Right lobe of liver (tissue), 6 donors: Measurements from ENCODE around the gene ISY1. TPM values are rescaled to one million over a fixed set of nuclear protein-coding genes. Genes with fewer than 3 reads are reported as not detected.
A peak's percentile ranks its signal among the peaks of the same experiment; 100 is the strongest.

Source experiments
- ATAC-seq, 4 donors: fragments of 200-7000 bp; cut with Tn5 transposase; one replicate each; pipeline ENCODE4 v1.9.1; 2020; ENCODE audit warnings: mild to moderate bottlenecking in 4 of 4, moderate library complexity in 4 of 4
- DNase-seq, 3 donors: peaks; one replicate each; pipeline ENCODE4 v3.0.0-alpha.2; 2020
- H3K27ac ChIP-seq, 3 donors: fragments of 200-600 bp; one replicate each; pipeline ENCODE4 v1.8.0; 2022
- H3K27me3 ChIP-seq, 2 donors: fragments of 200-600 bp; one replicate each; pipeline ENCODE4 v1.8.0; 2022
- H3K36me3 ChIP-seq, 4 donors: fragments of 200-600 bp; sonication (generic) in 1 of 4; one replicate each; pipeline versions ENCODE4 v1.5.1 to v1.8.0; 2017 to 2022; ENCODE audit warnings: control low read depth in 1 of 4
- H3K4me1 ChIP-seq, 4 donors: fragments of 200-600 bp; sonication (generic) in 1 of 4; one replicate each; pipeline versions ENCODE4 v1.5.1 to v1.8.0; 2017 to 2022; ENCODE audit warnings: control low read depth in 1 of 4
- H3K4me3 ChIP-seq, 3 donors: fragments of 200-600 bp; one replicate each; pipeline ENCODE4 v1.8.0; 2022
- H3K9me3 ChIP-seq, 4 donors: fragments of 200-600 bp; sonication (generic) in 1 of 4; one replicate each; pipeline versions ENCODE4 v1.5.1 to v1.8.0; 2017 to 2022; ENCODE audit warnings: control low read depth in 1 of 4
- POLR2A ChIP-seq: fragments of 450-650 bp; IDR thresholded peaks from one replicate; pipeline ENCODE4 v1.6.1; 2017; ENCODE audit warnings: antibody characterized with exemption, mild to moderate bottlenecking
- WGBS: methylation state at CpG from one replicate; pipeline ENCODE4 v1.1.6; 2018; ENCODE audit warnings: low coverage, low lambda C conversion rate; ENCODE audit not compliant: insufficient coverage; ENCODE audit errors: missing lambda C conversion rate; 5-methylcytosine and 5-hydroxymethylcytosine counted together
- intact Hi-C, 2 donors: fragments of 100-400 bp; cut with DNase I; formaldehyde crosslinking; loops; one replicate each; pipeline versions ENCODE4 v1.11.2 to v1.14.1; 2022
- total RNA-seq, 6 experiments: library from RNA; depleted of rRNA in 2 of 6; stranded (reverse); fragments of >200 nt in 2 of 6; fragmentation: NEBNext Ultra II Directional in 3 of 6; extraction: Animal tissue kit (Norgen Biotek cat#: 25700) in 3 of 6; gene quantifications; one replicate each; pipeline versions ENCODE4 v1.1.0 to v1.2.4, GENCODE V29; 2016 to 2023
- TF ChIP-seq, protein P1 (sequence below), 4 donors: fragments of 200-600 bp in 3 of 4; fragments of 450-650 bp in 1 of 4; IDR thresholded peaks; one replicate each; pipeline versions ENCODE4 v1.5.1 to v1.8.0; 2016 to 2022; ENCODE audit warnings: antibody characterized with exemption in 4 of 4, mild to moderate bottlenecking in 2 of 4
- donor health status: DM: no; HTN: yes; CAD: no.
- donor health status: DM: no; HTN: no; CAD: no.
- donor health status: DM: no; HTN: no; CAD: no.
- donor health status: DM: no; HTN: yes; CAD: no.
- donor health status: DM: no; HTN: yes; CAD: no.

Gene ISY1
- total RNA-seq, 6 experiments from 2014 or later: 2.8 to 10.8 (median 8.9) TPM

DNA sequence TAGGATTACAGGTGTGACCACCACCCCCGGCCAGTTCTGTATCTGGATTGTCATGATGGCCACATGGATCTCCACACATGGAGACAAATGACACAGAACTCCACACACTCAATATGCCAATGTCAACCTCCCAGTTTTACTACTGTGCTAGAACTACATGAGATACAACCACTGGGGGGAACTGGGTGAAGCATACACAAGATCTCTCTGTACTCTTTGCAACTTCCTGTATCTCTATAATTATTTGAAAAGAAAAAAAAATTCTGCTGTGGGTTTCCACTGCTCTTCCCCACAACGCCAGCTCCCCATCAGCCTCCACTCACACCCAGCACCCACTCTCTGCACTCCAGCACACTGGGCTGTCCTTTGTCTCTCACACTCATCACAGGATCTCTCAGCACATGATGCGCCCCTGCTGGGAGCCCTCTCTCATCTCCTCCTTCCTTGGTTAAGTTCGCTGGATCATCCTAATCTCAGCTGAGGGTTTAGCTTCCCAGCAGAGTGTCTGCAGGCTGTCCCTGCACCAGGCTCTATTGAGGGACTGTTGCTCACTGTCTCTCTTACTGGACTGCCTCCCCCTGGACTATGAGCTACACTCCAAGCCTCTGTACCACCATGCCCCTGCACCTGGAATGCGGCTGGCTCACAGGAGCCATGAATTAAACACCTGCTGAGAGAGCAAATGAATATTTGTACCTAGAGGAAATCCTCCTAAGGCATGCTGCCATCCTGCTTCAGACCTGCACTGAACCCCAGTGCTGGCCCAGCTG is 28.6 kb downstream of the ISY1 start:
- Histone ChIP-seq H3K27me3 (no peaks in the 10 kb centered on the region), H3K36me3 (peaks cover 0 to 66% (median 33%) of the 10 kb centered on the region in 4 donors), H3K4me1 (peaks cover 0 to 10% (median 0%) of the 10 kb centered on the region in 4 donors), H3K4me3 (no peak overlapping the region), H3K9me3 (no peaks in the 10 kb centered on the region), H3K27ac (no peak overlapping the region)
- TF ChIP-seq, protein P1, sequence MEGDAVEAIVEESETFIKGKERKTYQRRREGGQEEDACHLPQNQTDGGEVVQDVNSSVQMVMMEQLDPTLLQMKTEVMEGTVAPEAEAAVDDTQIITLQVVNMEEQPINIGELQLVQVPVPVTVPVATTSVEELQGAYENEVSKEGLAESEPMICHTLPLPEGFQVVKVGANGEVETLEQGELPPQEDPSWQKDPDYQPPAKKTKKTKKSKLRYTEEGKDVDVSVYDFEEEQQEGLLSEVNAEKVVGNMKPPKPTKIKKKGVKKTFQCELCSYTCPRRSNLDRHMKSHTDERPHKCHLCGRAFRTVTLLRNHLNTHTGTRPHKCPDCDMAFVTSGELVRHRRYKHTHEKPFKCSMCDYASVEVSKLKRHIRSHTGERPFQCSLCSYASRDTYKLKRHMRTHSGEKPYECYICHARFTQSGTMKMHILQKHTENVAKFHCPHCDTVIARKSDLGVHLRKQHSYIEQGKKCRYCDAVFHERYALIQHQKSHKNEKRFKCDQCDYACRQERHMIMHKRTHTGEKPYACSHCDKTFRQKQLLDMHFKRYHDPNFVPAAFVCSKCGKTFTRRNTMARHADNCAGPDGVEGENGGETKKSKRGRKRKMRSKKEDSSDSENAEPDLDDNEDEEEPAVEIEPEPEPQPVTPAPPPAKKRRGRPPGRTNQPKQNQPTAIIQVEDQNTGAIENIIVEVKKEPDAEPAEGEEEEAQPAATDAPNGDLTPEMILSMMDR (IDR thresholded peaks at IDR 0.05): no peak
- TF ChIP-seq POLR2A: no peak
- ATAC-seq (peak in 1 of 4 donors; percentile 22), DNase-seq (no peak)
- intact Hi-C loops: no loop called here
- WGBS: 79% methylated on average over 3 of the region's 5 CpGs

DNA sequence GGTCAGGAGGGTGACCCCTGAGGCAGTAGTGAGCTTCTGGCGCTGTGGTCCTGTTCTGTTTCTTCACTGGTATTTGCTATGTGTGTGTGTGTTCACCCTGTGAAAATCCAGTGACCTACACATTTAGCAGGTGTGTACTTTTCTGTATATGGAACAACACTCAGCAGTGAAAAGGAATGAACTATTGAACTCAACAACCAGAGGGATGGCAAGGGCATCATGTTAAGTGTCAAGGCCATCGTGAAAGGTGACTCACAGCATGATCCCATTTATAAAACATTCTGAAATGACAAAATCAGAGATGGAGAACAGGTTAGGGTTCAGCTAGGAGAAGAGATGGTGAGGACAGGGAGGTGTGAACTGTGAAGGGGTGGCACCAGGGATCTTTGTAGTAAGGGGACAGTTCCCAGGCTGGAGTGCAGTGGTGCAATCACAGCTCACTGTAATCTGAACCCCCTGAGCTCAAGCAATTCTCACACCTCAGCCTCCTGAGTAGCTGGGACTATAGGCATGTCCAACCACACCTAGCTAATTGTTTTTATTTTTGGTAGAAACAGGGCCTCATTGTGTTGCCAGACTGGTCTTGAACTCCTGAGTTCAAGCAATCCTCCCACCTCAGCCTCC is 29.3 kb downstream of the ISY1 start:
- TF ChIP-seq POLR2A: no peak
- TF ChIP-seq, protein P1 (IDR thresholded peaks at IDR 0.05): no peak
- H3K27ac ChIP-seq: no peak overlapping the region
- DNase-seq (no peak), ATAC-seq (peak in 3 of 4 donors; percentile 20 to 84 (median 38))
- 21% methylated on average over 1 of the region's 2 CpGs for WGBS
- intact Hi-C loops: no loop called here
- H3K36me3 ChIP-seq: peaks cover 0 to 61% (median 33%) of the 10 kb centered on the region in 4 donors
- no peak overlapping the region for H3K4me3 ChIP-seq
- H3K9me3 ChIP-seq: no peaks in the 10 kb centered on the region
- no peaks in the 10 kb centered on the region for H3K27me3 ChIP-seq
- H3K4me1 ChIP-seq: peaks cover 0 to 10% (median 0%) of the 10 kb centered on the region in 4 donors

DNA sequence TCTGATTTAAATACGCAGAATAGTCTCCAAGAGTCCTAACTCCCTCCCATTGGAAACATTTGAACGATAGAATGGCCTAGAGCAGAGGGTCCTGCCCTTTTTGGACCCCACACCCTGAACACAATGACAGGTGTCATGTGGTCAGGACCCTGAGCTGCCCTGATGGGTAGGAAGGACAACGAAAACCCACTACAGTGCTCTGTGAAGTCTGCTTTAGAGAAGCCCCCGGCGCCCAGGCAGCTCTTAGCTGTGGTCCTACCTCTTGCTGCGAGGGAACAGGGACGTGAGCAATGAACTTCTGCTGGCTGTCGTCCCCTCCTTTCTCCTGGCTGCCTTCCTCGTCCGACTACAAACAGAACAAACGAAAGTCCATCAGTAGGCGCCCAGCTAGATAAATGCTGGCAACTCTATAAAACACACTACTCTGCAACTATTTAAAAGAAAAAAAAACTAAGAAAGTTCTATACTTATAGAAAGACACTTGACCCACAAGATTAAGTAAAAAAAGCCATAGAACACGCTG is 30.5 kb downstream of the ISY1 start:
- peaks cover 0 to 53% (median 29%) of the 10 kb centered on the region in 4 donors for H3K36me3 ChIP-seq
- peak in 3 of 4 donors; percentile 27 to 81 (median 49) for ATAC-seq
- H3K27ac ChIP-seq: no peak overlapping the region
- no peaks in the 10 kb centered on the region for H3K9me3 ChIP-seq
- peaks cover 0 to 10% (median 0%) of the 10 kb centered on the region in 4 donors for H3K4me1 ChIP-seq
- TF ChIP-seq, protein P1 (IDR thresholded peaks at IDR 0.05): no peak
- TF ChIP-seq POLR2A: no peak
- no peak overlapping the region for H3K4me3 ChIP-seq
- WGBS: 35% methylated on average over 8 of the region's 13 CpGs
- DNase-seq: peak in 1 of 3 donors; percentile 63
- intact Hi-C loops: no loop called here
- H3K27me3 ChIP-seq: no peaks in the 10 kb centered on the region

DNA sequence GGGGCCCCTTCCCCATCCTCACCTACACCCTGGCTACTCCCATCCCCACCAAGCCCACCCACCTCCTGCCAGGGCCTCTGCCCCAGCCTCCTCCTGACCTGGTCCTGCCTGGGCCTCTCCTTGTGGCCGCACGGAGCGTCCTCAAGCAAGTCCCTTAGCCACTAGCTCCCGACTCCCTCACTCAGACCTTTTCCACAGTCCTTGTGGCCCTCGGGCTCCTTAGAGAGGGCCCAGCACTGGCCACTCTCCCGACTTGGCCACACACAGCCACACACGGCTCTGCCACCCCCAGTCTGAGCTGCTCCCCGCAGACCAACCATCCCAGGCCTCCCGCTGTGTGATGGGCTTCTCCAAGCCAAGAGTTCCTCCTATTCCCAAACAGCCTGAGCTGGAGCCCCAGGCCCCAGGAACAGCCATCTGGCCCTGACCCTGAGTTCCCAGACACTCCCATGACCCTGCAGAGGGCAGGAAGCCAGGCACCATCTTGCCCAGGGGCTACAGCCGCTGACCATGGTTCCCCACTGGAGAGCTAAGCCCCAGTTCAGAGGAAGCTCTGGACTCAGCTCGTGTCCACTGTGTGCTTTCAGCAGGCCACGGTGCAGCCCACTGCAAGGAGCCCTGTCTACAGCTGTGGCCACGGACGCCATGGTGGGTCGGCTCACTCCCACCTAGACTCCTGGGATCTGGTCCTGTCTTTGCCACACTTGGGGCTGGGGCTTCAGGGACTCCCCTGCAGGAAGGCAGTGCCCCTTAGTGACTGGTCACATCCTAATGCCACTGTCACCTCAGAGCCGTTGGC is 32.3 kb downstream of the ISY1 start:
- Histone ChIP-seq H3K36me3 (peaks cover 0 to 39% (median 20%) of the 10 kb centered on the region in 4 donors), H3K9me3 (no peaks in the 10 kb centered on the region), H3K4me1 (peaks cover 0 to 14% (median 3%) of the 10 kb centered on the region in 4 donors), H3K27ac (no peak overlapping the region), H3K4me3 (no peak overlapping the region), H3K27me3 (no peaks in the 10 kb centered on the region)
- DNase-seq (no peak), ATAC-seq (no peak)
- WGBS: 100% methylated on average over 4 of the region's 16 CpGs
- TF ChIP-seq, protein P1 (IDR thresholded peaks at IDR 0.05): no peak
- no peak for TF ChIP-seq POLR2A
- intact Hi-C loops: no loop called here
